GM19467 (cell line): Measurements from ENCODE around the gene PAX1.

Experiments used
- ATAC-seq: cut with Tn5 transposase; IDR thresholded peaks from one replicate; pipeline ENCODE4 v1.9.1; 2021; ENCODE audit warnings: mild to moderate bottlenecking, moderate library complexity; ENCODE audit not compliant: unreplicated experiment

Gene PAX1

DNA sequence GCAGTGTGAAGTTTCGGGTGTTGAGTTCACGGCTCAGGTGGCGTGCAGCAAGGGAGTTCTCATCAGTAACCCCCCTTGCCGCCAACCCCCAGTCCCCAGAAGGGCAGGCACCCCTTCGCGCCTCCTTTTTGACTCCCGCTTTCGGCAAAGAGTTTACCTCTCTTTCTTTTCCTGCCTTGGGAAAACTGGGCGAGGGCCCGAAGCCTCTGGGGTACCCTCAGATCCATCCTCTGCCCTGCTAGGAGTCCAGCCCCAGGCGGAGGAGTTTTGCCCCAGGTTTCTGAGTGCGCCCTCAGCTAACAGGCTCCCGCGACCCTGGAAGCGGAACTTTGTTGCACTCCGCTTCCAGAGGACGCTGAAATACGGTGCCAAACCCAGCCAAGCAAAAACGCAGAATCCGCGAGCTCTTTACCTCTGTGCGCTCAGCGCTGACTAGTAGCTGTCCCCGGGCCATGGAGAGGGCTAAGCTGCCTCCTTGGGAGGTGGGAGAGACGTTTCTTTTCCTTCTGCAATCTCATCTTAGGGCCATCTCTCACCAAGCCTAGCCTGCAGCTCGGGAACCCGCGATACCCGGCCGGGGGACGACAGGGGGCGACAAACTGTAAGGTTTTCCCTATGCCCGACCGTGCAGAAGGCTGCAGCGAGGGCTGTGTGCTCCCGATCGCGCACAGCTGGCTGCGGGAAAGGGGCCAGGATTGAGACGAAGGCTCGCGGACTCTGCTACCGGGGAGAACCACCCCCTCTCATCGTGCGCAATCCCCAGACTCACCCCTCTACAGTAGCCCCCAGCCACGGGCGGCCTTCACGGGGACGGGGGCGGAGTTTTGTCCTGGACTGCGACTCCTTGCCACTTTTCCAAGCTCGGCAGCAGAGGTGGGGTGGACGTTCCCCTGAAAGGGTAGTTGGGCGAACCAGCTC, 2.7 kb upstream of the PAX1 start:
- no peak for ATAC-seq

DNA sequence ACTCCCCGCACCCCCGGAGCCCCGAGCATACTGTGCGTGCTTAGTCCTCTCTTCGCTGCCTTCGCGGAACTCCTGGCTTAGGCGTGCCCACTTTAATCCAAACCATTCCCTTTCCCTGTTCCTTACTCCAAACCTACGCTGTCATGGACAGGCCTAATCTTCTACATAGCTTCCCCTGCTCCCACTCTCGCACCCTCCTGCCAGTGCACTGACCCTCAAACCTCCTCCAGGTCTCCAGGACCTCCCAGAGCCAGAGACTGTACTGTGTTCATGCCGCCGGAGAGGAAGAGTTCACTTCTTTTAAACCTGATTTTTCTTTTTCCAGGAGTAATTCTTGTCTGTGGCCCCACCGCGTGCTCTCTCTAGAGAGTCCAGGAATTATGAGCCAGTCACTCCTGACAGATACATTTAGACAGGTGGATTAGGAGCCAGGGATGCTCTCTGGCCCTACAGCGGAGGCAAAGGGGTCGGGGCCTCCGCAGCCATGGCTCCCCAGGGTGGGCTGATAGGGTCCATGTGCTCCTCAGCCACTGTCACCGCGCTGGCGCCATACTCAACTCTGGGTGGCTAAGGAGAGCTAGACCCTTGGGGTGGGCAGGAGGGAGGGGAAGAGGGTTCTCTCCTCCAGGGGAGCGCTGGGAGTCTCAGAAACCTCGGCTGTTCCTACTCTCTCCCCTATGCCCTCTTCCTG, 1.6 kb upstream of the PAX1 start:
- no peak for ATAC-seq

DNA sequence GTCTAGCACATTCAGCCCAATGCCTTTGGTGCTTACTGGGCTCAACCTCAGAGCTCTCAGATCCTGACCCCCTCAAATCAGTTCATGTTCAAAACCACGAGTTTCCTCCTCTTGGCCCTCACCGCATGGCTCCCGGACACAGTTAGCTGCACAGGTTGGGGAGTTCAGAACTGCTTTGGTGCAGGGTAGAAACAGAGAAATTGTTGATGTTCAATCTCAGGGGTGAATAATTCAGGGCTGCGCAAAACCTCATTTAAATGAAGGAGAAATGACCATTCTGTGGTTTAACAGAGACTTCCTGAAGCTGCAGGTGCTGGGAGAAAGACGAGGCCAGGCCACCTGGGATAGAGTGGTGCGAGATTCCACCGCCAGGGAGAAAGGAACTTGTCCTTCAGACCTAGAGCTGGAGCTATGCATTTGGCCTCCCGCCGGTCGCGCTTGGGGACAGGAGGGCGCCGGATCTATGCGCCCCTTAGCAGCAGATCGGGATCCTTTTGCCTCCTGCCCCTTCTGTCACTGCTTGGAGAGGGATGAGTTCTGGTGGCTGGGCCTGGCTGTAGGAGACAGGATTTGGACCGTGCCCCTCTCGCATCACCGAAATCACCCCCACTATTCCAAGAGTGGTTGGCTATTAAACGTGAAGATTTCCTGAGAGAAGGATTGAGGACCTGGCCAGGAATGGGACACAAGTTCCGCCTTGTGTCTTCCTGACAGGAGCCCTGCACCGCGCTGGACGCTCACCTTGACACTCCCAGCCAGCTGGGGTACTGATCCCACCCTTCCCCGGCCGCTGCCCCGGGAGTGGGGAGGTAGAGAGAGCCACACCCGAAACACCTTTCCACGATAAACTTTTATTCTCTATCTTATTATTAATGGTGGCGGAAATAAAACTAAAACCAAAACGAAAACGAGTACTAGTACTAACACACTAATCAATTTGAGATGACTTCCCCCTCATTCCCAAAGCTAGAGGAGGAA, 767 bp upstream of the PAX1 start:
- no peak for ATAC-seq

DNA sequence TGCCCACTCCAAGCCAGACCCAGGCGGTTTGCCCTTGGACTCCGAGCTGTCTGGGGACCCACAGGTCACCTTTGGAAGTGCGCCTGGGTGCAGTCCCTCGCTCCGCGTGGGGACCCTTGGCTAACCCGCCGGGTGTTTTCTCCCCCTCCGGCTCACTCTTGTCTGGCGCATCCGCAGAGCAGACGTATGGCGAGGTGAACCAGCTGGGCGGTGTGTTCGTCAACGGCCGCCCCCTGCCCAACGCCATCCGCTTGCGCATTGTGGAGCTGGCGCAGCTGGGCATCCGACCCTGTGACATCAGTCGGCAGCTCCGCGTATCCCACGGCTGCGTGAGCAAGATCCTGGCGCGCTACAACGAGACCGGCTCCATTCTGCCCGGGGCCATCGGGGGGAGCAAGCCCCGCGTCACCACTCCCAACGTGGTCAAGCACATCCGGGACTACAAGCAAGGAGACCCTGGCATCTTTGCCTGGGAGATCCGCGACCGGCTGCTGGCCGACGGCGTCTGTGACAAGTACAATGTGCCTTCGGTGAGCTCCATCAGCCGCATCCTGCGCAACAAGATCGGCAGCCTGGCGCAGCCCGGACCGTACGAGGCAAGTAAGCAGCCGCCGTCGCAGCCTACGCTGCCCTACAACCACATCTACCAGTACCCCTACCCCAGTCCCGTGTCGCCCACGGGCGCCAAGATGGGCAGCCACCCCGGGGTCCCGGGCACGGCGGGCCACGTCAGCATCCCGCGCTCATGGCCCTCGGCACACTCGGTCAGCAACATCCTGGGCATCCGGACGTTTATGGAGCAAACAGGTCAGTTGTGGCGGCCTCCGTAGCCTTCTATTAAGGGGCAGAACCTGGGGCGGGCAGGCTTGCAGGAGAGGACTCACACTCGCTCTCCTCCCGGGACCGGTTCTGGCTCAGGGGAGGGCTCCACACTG, 1.1 kb downstream of the PAX1 start:
- no peak for ATAC-seq

DNA sequence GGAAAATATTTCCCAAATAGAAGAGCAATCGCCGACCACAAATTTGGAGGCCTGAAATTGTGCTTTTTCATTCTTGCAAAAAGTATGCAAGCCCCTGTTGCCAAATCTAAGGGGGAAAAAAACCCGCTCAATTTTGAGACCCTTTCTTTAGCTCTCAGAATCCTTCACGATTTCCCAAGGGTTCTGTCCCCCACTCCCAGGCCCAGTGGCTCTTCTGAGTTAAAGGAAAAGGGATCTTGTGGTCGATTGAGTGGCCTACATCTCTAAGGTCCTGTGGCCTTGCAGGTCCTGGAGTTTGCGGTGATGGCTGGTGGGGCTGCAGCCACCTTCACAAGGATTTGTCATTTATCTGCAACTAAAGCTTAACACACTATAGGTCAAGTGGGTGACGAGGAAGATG, 1.8 kb downstream of the PAX1 start:
- no peak for ATAC-seq

DNA sequence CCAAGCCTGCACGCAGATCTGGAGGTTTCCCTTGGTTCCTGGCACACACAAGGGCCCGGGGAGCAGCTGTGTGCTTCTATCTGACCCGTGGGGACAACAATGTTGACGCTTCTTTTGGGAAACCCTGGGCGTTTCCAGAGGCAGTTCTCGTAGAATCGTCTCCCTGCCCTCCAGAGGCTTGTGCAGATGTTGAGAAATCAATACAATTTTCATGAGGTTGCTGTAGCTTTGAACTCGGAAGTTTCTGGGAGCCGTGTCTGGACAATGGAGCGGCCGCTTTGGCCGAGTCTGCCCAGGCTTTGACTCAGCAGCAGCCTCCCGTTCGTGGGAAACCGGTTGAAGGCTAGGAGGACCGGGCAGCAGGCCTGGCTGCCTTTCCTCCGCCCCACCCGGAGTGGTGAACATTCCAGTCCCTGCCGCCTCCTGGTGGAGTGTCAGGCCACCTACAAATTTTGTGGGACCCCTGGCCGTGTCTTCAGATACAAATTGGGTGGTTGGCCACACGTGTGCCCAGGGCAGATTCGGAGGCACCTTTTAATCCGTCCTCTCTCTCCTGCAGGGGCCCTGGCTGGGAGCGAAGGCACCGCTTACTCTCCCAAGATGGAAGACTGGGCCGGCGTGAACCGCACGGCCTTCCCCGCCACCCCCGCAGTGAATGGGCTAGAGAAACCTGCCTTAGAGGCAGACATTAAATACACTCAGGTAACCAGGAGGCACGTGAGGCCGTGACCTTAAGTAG, 2.7 kb downstream of the PAX1 start:
- no peak for ATAC-seq

DNA sequence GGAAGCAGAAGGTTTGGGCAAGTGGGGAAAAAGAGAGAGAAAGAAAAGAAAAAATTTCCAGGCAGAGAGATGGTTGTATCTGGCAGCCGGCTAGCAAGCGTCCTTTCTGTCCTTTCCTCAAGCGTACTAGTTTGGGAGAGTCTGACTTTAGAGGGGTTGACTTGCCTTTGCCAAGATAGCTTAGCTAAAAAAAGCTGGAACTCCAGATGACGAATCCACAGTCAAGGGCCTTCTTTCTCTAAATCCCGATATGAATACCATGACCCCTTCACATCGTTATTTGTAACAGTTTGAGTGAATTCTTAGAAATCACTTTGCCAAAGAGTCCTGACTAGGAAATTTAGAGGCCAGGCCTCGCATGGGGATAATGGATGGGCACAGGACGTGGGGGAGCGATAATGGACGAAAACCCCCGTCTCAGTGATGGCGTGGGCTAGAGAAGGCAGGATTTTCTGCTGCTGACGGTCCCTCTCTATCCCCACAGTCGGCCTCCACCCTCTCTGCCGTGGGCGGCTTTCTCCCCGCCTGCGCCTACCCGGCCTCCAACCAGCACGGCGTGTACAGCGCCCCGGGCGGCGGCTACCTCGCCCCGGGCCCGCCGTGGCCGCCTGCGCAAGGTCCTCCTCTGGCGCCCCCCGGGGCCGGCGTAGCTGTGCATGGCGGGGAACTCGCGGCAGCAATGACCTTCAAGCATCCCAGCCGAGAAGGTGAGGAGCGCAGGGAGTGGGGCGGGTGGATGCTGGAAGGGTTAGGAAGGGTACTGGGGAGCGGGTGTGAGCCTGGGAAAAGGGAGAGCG, 3.5 kb downstream of the PAX1 start:
- no peak for ATAC-seq

DNA sequence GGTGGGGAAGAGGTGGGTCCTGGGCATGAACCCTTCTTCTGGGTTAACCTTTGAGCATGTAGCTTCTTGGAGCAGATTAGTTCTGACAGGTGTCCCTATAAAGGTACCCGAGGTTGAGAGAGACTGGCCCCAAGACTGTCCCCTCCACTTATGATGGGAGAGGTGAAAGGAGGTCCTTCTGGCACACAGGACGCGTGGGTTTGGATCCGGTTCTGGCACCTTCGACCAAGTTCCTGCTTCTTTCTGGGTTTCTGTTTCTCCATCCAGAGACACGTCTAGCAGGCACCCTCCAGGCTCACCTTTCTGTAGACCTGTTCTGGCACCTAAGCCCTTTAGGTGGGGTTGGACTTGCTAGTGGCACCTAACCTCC, 4.1 kb downstream of the PAX1 start:
- ATAC-seq, result no peak

DNA sequence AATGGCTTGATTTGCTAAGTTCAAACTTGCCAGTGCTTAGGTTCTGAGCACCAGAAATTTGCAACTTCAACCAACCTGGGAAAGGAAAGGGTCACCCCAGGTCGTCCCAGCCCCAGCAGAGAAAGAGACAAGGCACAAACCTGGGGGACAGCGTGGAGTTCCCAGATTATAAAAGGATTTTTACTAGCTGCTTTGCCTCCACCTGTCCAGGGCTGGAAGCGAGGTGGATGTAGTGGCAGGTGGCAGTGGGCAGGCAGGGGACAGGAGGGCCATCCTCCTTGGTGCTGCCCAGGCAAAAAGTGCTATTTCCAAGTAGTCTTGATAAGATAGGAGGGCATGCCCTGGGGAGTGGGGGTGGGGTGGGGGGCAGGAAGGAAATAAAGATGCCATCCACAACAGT, 4.9 kb downstream of the PAX1 start:
- ATAC-seq, result no peak

DNA sequence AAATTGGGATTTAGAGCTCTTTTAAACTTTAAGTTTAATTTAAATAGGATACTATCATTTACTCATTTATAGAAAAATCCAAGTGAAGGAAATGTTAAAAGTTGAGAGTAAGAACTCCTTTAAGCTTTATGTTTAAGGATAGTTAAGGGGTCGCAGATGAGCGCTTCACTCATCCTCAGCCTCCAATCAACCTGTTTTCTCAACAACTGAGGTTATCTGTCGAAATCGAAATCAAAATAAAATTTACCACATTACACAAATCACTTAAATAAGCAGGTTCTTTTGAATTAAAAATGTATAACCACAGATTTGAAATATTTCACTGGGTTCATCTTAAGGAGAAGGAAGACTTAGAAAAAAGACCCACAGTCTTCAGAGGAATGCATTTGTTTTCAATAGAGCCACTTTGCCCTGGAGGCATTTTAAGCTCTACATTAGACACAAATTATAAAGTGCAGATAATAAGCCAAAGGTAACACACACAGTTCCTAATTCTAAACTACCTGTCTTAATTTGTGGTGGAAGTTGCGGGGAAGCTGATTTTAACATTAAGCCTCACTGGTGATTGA, 5.5 kb downstream of the PAX1 start:
- ATAC-seq, result no peak

DNA sequence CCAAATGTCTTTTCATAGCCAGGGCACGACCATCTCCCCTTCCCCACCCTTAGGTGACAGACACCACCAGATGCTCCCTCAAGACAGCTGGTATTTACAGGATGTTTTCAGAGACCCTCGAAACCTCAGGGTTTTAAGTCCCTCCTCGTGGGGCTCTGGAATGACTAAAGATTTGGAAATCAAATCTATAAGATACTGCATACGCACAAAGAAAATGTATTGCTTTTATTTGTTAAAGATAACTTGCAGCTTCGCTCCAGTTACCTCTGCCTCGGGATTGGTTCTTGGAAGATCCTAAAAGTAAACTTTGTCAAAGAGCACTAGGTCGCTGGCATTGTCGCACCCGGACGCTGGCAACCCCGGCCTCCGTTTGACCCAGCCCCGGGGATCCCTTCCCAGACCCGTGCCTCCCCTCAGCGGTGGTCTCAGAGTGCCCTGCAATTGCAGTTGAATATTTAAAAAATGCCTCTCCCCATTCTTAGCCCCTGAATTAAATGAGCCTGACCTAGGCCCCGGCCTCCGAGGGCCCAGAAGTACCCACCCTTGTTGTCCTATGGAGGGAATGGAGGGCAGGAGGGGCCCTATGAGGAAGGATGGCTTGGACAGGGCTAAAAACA, 7.1 kb downstream of the PAX1 start:
- no peak for ATAC-seq

DNA sequence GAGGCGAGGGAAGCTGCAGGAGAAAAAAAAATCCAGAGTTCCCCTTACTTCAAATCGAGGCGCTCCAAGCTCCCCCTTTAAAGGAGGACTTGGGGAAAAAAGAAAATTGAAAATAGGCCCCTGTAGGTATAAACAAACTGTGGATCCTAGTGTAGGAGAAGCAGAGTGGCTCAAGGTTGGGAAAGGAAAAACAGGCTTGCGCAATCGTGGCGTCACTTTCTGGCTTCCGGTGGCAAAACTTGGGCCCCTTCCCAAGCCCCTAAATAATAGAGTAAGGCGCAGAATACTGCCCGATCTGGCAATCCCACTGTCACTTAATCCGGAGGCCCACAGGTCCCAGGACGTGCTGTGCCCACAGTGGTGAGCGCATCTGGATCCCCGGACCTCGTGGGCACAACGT, 8.0 kb downstream of the PAX1 start:
- no peak for ATAC-seq

DNA sequence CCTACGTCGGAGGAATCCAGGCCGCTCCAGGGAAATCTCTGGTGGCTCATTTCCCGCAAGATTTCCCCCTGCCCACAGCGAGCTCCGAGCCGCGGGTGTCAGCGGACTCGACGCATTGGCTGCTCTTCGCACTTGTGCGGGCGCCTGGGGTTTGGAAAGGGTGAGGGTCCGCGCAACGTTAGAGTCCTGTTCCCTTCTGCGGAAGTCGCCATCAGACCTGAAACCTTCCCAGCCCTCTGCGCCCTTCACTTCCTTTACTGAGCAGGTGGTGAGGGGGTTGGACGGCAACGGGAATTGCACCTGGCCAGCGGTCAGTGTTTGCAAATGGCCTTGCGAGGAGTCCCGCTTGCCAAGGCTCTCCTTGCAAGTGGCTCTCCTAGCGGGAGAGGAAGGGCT, 8.4 kb downstream of the PAX1 start:
- ATAC-seq, result no peak

DNA sequence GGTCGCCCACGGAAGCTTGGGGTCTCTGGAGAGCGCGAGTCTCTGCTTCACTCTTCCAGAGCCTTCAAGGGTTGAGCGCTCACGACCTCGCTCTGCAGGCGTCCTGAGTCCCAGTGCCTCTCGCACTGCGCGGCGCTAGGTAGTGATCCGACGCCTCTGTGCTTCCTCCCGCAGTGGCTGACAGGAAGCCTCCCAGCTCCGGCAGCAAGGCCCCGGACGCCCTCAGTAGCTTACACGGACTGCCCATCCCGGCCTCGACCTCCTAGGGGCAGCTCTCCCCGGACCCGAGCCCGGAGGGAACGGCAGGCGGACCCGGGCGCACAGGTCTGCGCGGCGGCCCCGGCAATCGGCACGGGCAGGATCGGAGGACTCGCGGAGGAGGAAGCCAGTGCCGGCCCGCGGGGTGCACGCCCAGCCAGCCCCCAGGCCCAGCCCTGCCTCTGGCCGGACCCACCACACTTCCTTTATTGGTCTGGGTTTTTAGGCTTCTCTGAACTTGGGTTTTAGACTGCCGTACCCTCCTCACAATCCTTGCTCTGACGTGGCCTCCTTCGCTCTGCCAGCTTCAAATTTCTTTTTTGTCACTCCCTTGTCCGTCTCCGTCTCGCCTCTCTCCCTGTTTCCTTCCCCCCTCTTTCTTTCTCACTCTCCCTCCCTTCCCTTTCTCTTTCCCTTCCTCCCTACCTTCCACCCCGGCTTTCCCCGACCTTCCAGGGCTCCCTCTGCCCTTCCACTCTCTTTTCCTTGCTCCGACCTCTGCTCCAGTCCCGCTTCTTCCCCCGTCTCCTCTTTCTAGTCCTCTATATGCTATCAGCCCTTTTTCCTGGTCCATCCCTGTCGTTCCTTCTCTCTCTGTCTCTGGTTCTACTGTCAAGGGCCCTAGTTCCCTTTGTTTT, 9.1 kb downstream of the PAX1 start:
- ATAC-seq, result no peak

DNA sequence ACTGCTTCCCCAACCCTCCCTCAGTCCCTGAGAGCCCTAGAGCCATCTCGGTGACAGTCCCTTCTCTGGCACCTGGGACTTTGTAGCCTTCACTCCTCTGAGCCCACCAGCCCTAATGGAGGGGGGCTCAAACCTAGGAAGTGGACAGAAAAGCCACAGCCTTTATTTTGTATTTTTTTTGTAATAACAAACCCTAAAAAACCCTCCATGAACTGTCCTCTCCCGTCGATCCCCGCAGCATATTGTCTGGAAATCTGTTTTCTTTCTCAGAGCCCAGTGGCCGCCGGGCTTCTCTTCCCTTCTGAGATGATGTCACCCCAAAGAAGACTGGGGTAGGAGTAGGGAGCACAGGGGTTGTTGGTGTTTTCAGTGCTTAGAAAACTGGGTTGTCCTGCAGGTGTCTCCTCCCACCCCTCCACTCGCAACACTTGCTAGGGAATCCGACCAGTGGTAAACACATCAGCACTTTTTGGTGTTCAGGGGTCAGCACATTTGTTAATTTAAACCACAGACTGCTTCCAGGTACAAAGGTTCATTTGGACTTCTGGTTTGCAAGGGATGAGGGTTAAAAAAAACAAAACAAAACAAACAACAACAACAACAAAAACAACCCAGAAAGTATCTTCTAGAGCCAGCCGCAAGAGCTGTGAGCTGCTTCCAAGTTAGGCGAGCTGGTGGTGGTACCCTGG, 9.9 kb downstream of the PAX1 start:
- ATAC-seq, result no peak

DNA sequence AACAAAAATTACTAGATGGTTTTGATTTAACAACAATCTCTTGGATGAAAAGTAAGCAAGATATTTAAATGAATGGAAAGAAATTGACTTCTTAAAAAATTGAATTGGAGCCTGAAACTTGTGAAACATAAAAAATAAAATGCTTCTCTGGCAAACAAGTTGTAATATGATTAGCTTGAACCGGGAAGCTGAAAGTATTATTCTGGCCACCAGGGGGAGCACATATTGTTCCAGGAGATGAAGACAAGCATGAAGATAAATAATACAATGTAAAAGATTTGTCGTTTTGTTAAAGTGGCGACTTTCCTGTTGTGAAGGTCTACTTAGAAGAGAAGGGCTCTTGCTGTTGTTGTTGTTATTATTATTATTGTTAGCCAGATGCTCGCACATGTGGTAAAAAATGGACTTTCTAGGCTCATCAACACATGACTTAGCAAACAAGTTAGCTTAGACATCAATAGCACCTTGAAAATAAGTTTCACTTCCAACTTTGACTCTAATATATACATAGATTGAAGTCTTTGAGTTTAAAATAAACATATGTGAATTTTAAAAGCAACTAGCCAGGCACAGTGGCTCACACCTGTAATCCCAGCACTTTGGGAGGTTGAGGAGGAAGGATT, 14.2 kb downstream of the PAX1 start:
- no peak for ATAC-seq
